Thoracic aorta (tissue), 2 donors: ENCODE results near the gene TMEM253. TPM values are rescaled to one million over a fixed set of nuclear protein-coding genes. Genes with fewer than 3 reads are reported as not detected.
A peak's percentile ranks its signal among the peaks of the same experiment; 100 is the strongest.

Experiments
- ATAC-seq: fragments of 150-250 bp; one replicate; pipeline ENCODE4 v1.8.0; 2017; ENCODE audit warnings: low read depth; ENCODE audit not compliant: insufficient number of reproducible peaks, low FRiP score
- DNase-seq: peaks from one replicate; pipeline ENCODE4 v3.0.0-alpha.2; 2020; ENCODE audit warnings: low spot score
- H3K27ac ChIP-seq, 2 donors: fragments of 200-600 bp; sonication (generic); 1 replicate in 1 of 2; 2 replicates in 1 of 2; pipeline ENCODE4 v1.5.1; 2016; ENCODE audit warnings: mild to moderate bottlenecking in 2 of 2, moderate library complexity in 2 of 2
- H3K27me3 ChIP-seq: fragments of 200-600 bp; sonication (generic); replicated peaks from 2 replicates; pipeline ENCODE4 v1.6.0; 2016; ENCODE audit warnings: mild to moderate bottlenecking; ENCODE audit not compliant: insufficient read depth
- H3K36me3 ChIP-seq: fragments of 200-600 bp; sonication (generic); one replicate; pipeline ENCODE4 v1.5.1; 2016
- H3K4me1 ChIP-seq, 2 donors: fragments of 200-600 bp; sonication (generic); 1 replicate in 1 of 2; 2 replicates in 1 of 2; pipeline versions ENCODE4 v1.5.1 to v1.6.0; 2016; ENCODE audit warnings: low read depth in 2 of 2, mild to moderate bottlenecking in 1 of 2; ENCODE audit not compliant: control insufficient read depth in 1 of 2
- H3K4me3 ChIP-seq: fragments of 200-600 bp; sonication (generic); 2 replicates; pipeline ENCODE4 v1.5.1; 2016; ENCODE audit warnings: mild to moderate bottlenecking
- H3K9me3 ChIP-seq: fragments of 200-600 bp; sonication (generic); 2 replicates; pipeline ENCODE4 v1.5.1; 2016
- CTCF ChIP-seq: fragments of 200-600 bp; sonication (generic); IDR thresholded peaks from one replicate; pipeline ENCODE4 v1.5.1; 2019; ENCODE audit warnings: antibody characterized with exemption
- total RNA-seq, 2 donors: library from RNA; depleted of rRNA; stranded (reverse); fragments of >200 nt; gene quantifications; one replicate each; pipeline versions ENCODE4 v1.1.0 to v1.2.3, GENCODE V29; 2016

Gene TMEM253
- total RNA-seq, 2 donors from 2014 or later = not detected

GRCh38 chr14:21103710-21104447 lies 3.0 kb downstream of the TMEM253 start:
- no peaks in the 10 kb centered on the region for H3K9me3 ChIP-seq
- ATAC-seq (peak; percentile 86), DNase-seq (peak; percentile 87)
- H3K4me1 ChIP-seq = peaks cover 5 to 46% of the 10 kb centered on the region in 2 donors
- peak; percentile 73 for TF ChIP-seq CTCF
- H3K4me3 ChIP-seq = peak overlapping the region; percentile 84
- peak overlapping the region; percentile 91 to 99 for H3K27ac ChIP-seq
- no peaks in the 10 kb centered on the region for H3K27me3 ChIP-seq
- no peaks in the 10 kb centered on the region for H3K36me3 ChIP-seq

- Histone ChIP-seq H3K4me3 (peak overlapping the region; percentile 84), H3K36me3 (no peaks in the 10 kb centered on the region), H3K27ac (peak overlapping the region; percentile 91 to 99), H3K27me3 (no peaks in the 10 kb centered on the region), H3K4me1 (peaks cover 0 to 39% of the 10 kb centered on the region in 2 donors), H3K9me3 (no peaks in the 10 kb centered on the region)
- peak; percentile 88 for TF ChIP-seq CTCF
- DNase-seq (no peak), ATAC-seq (peak; percentile 47)
Observed at GRCh38 chr14:21104448-21105060, 3.7 kb downstream of the TMEM253 start.

GRCh38 chr14:21105095-21105494 lies 4.2 kb downstream of the TMEM253 start:
- no peak for TF ChIP-seq CTCF
- ATAC-seq = no peak
- peak overlapping the region; percentile 91 to 99 for H3K27ac ChIP-seq
- no peaks in the 10 kb centered on the region for H3K9me3 ChIP-seq
- no peak for DNase-seq
- H3K4me1 ChIP-seq = peaks cover 0 to 34% of the 10 kb centered on the region in 2 donors
- no peak overlapping the region for H3K4me3 ChIP-seq
- H3K27me3 ChIP-seq = no peaks in the 10 kb centered on the region
- no peaks in the 10 kb centered on the region for H3K36me3 ChIP-seq

GRCh38 chr14:21106176-21106497 lies 5.3 kb downstream of the TMEM253 start:
- H3K27me3 ChIP-seq = no peaks in the 10 kb centered on the region
- no peaks in the 10 kb centered on the region for H3K36me3 ChIP-seq
- H3K4me1 ChIP-seq = peaks cover 0 to 34% of the 10 kb centered on the region in 2 donors
- H3K4me3 ChIP-seq = no peak overlapping the region
- peak overlapping the region in 1 of 2 donors; percentile 50 for H3K27ac ChIP-seq
- no peaks in the 10 kb centered on the region for H3K9me3 ChIP-seq
- no peak for DNase-seq
- no peak for ATAC-seq
- TF ChIP-seq CTCF = no peak

- no peaks in the 10 kb centered on the region for H3K27me3 ChIP-seq
- DNase-seq (no peak), ATAC-seq (no peak)
- H3K36me3 ChIP-seq = no peaks in the 10 kb centered on the region
- H3K27ac ChIP-seq = peak overlapping the region in 1 of 2 donors; percentile 50
- peak overlapping the region; percentile 31 for H3K4me3 ChIP-seq
- peak; percentile 77 for TF ChIP-seq CTCF
- peaks cover 0 to 34% of the 10 kb centered on the region in 2 donors for H3K4me1 ChIP-seq
- no peaks in the 10 kb centered on the region for H3K9me3 ChIP-seq
Observed at GRCh38 chr14:21106498-21107282, 5.8 kb downstream of the TMEM253 start.
